Uterus (tissue), 4 donors: ENCODE data around the gene PLXNA2. TPM values are rescaled to one million over a fixed set of nuclear protein-coding genes. Genes with fewer than 3 reads are reported as not detected.

ENCODE experiments used
- DNase-seq, 2 donors: peaks; one replicate each; pipeline ENCODE4 v3.0.0-alpha.2; 2019 to 2020
- H3K27ac ChIP-seq, 2 donors: fragments of 200-600 bp; sonication (generic); 1 replicate in 1 of 2; 2 replicates in 1 of 2; pipeline ENCODE4 v1.5.1; 2016 to 2018
- H3K27me3 ChIP-seq, 2 donors: fragments of 200-600 bp; sonication (generic); one replicate each; pipeline ENCODE4 v1.5.1; 2018 to 2019; ENCODE audit warnings: control low read depth in 1 of 2
- H3K36me3 ChIP-seq, 2 donors: fragments of 200-600 bp; sonication (generic); one replicate each; pipeline ENCODE4 v1.5.1; 2019; ENCODE audit warnings: control low read depth in 1 of 2
- H3K4me1 ChIP-seq, 2 donors: fragments of 200-600 bp; sonication (generic); one replicate each; pipeline ENCODE4 v1.5.1; 2018 to 2019; ENCODE audit warnings: control low read depth in 1 of 2
- H3K4me3 ChIP-seq, 2 donors: fragments of 200-600 bp; sonication (generic); 1 replicate in 1 of 2; 2 replicates in 1 of 2; pipeline ENCODE4 v1.5.1; 2018 to 2019; ENCODE audit warnings: mild to moderate bottlenecking in 1 of 2
- H3K9me3 ChIP-seq, 2 donors: fragments of 200-600 bp; sonication (generic); one replicate each; pipeline ENCODE4 v1.5.1; 2019; ENCODE audit warnings: control low read depth in 1 of 2
- POLR2A ChIP-seq, 2 donors: fragments of 450-650 bp; IDR thresholded peaks; one replicate each; pipeline ENCODE4 v1.6.1; 2016; ENCODE audit warnings: antibody characterized with exemption in 2 of 2, mild to moderate bottlenecking in 1 of 2, moderate library complexity in 1 of 2
- intact Hi-C: fragments of 100-400 bp; cut with DNase I; formaldehyde crosslinking; loops from one replicate; pipeline ENCODE4 v1.15.1; 2023; ENCODE audit warnings: low total_unique reads
- total RNA-seq, 4 donors: library from RNA; depleted of rRNA in 3 of 4; stranded (reverse); fragments of >200 nt in 3 of 4; gene quantifications; one replicate each; pipeline versions ENCODE4 v1.1.0 to v1.2.4, GENCODE V29; 2014 to 2023
- TF ChIP-seq, protein P1 (sequence below), 4 experiments: fragments of 200-600 bp in 2 of 4; fragments of 450-650 bp in 2 of 4; sonication (generic) in 2 of 4; IDR thresholded peaks; one replicate each; pipeline ENCODE4 v1.5.1; 2016 to 2019; ENCODE audit warnings: antibody characterized with exemption in 4 of 4, mild to moderate bottlenecking in 2 of 4, moderate library complexity in 1 of 4
- donor health status: DM: yes; HTN: yes; CAD: no.

PLXNA2 gene
- total RNA-seq, 4 donors from 2014 or later, result 5.4 to 94.5 (median 9.5) TPM

GRCh38 chr1:208058756-208059155, 185.4 kb downstream of the PLXNA2 start:
- no peaks in the 10 kb centered on the region for H3K9me3 ChIP-seq
- H3K4me3 ChIP-seq, result no peak overlapping the region
- TF ChIP-seq POLR2A (IDR thresholded peaks at IDR 0.05), result no peak
- TF ChIP-seq, protein P1, sequence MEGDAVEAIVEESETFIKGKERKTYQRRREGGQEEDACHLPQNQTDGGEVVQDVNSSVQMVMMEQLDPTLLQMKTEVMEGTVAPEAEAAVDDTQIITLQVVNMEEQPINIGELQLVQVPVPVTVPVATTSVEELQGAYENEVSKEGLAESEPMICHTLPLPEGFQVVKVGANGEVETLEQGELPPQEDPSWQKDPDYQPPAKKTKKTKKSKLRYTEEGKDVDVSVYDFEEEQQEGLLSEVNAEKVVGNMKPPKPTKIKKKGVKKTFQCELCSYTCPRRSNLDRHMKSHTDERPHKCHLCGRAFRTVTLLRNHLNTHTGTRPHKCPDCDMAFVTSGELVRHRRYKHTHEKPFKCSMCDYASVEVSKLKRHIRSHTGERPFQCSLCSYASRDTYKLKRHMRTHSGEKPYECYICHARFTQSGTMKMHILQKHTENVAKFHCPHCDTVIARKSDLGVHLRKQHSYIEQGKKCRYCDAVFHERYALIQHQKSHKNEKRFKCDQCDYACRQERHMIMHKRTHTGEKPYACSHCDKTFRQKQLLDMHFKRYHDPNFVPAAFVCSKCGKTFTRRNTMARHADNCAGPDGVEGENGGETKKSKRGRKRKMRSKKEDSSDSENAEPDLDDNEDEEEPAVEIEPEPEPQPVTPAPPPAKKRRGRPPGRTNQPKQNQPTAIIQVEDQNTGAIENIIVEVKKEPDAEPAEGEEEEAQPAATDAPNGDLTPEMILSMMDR (IDR thresholded peaks at IDR 0.05), result no peak
- H3K4me1 ChIP-seq, result no peaks in the 10 kb centered on the region
- no peak overlapping the region for H3K27ac ChIP-seq
- no peaks in the 10 kb centered on the region for H3K27me3 ChIP-seq
- intact Hi-C loops, result no loop called here
- no peaks in the 10 kb centered on the region for H3K36me3 ChIP-seq
- DNase-seq, result no peak

GRCh38 chr1:208058267-208058666, 185.9 kb downstream of the PLXNA2 start:
- no peak for TF ChIP-seq POLR2A (IDR thresholded peaks at IDR 0.05)
- no peak for DNase-seq
- intact Hi-C loops, result no loop called here
- H3K27ac ChIP-seq, result no peak overlapping the region
- no peaks in the 10 kb centered on the region for H3K4me1 ChIP-seq
- H3K9me3 ChIP-seq, result no peaks in the 10 kb centered on the region
- no peaks in the 10 kb centered on the region for H3K36me3 ChIP-seq
- H3K27me3 ChIP-seq, result no peaks in the 10 kb centered on the region
- no peak overlapping the region for H3K4me3 ChIP-seq

- TF ChIP-seq, protein P1 (IDR thresholded peaks at IDR 0.05), result no peak
- no peak for TF ChIP-seq POLR2A (IDR thresholded peaks at IDR 0.05)
- H3K4me3 ChIP-seq, result no peak overlapping the region
- no peak for DNase-seq
- no peaks in the 10 kb centered on the region for H3K4me1 ChIP-seq
- no peak overlapping the region for H3K27ac ChIP-seq
- no peaks in the 10 kb centered on the region for H3K36me3 ChIP-seq
- intact Hi-C loops, result no loop called here
- no peaks in the 10 kb centered on the region for H3K27me3 ChIP-seq
- no peaks in the 10 kb centered on the region for H3K9me3 ChIP-seq
Measured at GRCh38 chr1:208057056-208057455, 187.1 kb downstream of the PLXNA2 start.

DNA sequence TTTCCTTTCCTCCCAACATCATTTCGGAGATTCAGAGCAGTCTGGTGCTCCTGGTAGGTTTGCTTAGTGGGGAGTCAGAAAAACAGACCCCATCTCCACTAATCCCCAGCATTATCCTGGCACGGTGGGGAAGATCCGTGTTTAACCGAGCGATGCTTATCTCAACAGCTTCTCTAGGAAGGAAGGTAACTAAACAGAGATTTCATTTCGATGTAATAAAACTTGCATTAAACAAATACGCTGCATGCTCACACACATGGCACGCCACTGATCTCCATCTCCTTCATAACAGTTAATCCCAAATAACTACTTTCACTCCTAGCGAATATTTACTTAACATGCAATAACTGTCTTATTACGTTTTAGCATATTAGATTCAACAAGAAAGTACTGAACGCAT, 188.6 kb downstream of the PLXNA2 start:
- intact Hi-C loops, result no loop called here
- no peaks in the 10 kb centered on the region for H3K27me3 ChIP-seq
- H3K4me1 ChIP-seq, result no peaks in the 10 kb centered on the region
- no peak overlapping the region for H3K27ac ChIP-seq
- DNase-seq, result no peak
- TF ChIP-seq, protein P1 (IDR thresholded peaks at IDR 0.05), result no peak
- TF ChIP-seq POLR2A (IDR thresholded peaks at IDR 0.05), result no peak
- H3K9me3 ChIP-seq, result no peaks in the 10 kb centered on the region
- no peak overlapping the region for H3K4me3 ChIP-seq
- no peaks in the 10 kb centered on the region for H3K36me3 ChIP-seq

GRCh38 chr1:208054911-208055379, 189.2 kb downstream of the PLXNA2 start:
- intact Hi-C loops, result no loop called here
- H3K36me3 ChIP-seq, result no peaks in the 10 kb centered on the region
- TF ChIP-seq, protein P1 (IDR thresholded peaks at IDR 0.05), result no peak
- no peak for TF ChIP-seq POLR2A (IDR thresholded peaks at IDR 0.05)
- DNase-seq, result no peak
- H3K4me1 ChIP-seq, result no peaks in the 10 kb centered on the region
- no peak overlapping the region for H3K4me3 ChIP-seq
- H3K27ac ChIP-seq, result no peak overlapping the region
- no peaks in the 10 kb centered on the region for H3K27me3 ChIP-seq
- no peaks in the 10 kb centered on the region for H3K9me3 ChIP-seq

GRCh38 chr1:208054485-208054884, 189.7 kb downstream of the PLXNA2 start:
- H3K36me3 ChIP-seq, result no peaks in the 10 kb centered on the region
- H3K4me1 ChIP-seq, result no peaks in the 10 kb centered on the region

More at GRCh38 chr1:208054485-208054884, 189.7 kb downstream of the PLXNA2 start:
- no peak for DNase-seq
- Histone ChIP-seq H3K4me3 (no peak overlapping the region), H3K27ac (no peak overlapping the region), H3K9me3 (no peaks in the 10 kb centered on the region), H3K27me3 (no peaks in the 10 kb centered on the region)
- TF ChIP-seq, protein P1 (IDR thresholded peaks at IDR 0.05), result no peak
- no peak for TF ChIP-seq POLR2A (IDR thresholded peaks at IDR 0.05)
- intact Hi-C loops, result no loop called here
